AG10803 (cell line): ENCODE measurements around the gene SLC4A8.

ENCODE experiments used
- DNase-seq: peaks from one replicate; pipeline ENCODE4 v3.0.0; 2010; ENCODE audit warnings: low read depth
- H3K4me3 ChIP-seq: 2 replicates; pipeline ENCODE4 v1.5.1; 2011; ENCODE audit warnings: mild to moderate bottlenecking, low read length, control low read depth
- TF ChIP-seq, protein P1 (sequence below): conservative IDR thresholded peaks from 2 replicates; pipeline ENCODE4 v1.5.1; 2011; ENCODE audit warnings: mild to moderate bottlenecking, low read length, control low read depth, inconsistent platforms

SLC4A8 gene

DNA sequence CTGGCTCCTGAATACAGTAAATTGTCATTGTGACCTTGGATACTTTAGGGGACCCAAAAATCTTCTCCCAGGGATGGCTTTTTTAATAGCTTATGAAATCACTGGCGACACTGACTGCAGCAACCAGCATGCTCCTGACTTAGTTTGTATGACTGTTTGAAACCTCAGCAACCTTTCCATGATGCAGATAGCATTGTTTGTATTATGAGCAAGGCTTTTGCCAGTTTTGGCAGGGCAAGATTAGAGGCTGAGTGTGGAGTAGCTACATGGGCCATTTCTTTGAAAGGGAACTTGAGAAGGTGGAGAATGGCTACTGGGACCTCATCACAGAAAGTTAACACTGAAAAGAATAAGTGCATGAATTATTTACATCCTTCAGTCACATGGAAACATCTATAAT is 50.9 kb downstream of the SLC4A8 start:
- TF ChIP-seq, protein P1, sequence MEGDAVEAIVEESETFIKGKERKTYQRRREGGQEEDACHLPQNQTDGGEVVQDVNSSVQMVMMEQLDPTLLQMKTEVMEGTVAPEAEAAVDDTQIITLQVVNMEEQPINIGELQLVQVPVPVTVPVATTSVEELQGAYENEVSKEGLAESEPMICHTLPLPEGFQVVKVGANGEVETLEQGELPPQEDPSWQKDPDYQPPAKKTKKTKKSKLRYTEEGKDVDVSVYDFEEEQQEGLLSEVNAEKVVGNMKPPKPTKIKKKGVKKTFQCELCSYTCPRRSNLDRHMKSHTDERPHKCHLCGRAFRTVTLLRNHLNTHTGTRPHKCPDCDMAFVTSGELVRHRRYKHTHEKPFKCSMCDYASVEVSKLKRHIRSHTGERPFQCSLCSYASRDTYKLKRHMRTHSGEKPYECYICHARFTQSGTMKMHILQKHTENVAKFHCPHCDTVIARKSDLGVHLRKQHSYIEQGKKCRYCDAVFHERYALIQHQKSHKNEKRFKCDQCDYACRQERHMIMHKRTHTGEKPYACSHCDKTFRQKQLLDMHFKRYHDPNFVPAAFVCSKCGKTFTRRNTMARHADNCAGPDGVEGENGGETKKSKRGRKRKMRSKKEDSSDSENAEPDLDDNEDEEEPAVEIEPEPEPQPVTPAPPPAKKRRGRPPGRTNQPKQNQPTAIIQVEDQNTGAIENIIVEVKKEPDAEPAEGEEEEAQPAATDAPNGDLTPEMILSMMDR: no peak
- H3K4me3 ChIP-seq: no peak overlapping the region
- no peak for DNase-seq

DNA sequence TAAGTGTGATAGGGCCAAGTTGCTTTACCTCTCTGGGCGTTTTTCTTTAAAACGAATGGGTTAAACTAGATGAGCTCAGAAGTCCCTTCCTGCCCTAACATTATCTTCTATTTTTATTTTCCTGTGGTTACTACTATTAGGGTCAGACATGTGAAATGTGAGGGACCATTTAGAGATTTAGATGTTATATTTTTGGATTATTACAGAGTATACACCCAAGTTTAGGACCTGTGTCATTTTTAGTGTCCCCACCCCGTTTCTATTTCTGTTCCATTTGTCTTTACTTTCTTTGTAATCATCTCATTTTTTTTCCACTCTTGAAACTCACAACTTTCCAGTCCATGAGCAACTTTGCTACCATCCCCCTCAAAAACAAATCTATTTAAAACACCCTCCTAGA is 56.3 kb downstream of the SLC4A8 start:
- TF ChIP-seq, protein P1: no peak
- no peak overlapping the region for H3K4me3 ChIP-seq
- no peak for DNase-seq

DNA sequence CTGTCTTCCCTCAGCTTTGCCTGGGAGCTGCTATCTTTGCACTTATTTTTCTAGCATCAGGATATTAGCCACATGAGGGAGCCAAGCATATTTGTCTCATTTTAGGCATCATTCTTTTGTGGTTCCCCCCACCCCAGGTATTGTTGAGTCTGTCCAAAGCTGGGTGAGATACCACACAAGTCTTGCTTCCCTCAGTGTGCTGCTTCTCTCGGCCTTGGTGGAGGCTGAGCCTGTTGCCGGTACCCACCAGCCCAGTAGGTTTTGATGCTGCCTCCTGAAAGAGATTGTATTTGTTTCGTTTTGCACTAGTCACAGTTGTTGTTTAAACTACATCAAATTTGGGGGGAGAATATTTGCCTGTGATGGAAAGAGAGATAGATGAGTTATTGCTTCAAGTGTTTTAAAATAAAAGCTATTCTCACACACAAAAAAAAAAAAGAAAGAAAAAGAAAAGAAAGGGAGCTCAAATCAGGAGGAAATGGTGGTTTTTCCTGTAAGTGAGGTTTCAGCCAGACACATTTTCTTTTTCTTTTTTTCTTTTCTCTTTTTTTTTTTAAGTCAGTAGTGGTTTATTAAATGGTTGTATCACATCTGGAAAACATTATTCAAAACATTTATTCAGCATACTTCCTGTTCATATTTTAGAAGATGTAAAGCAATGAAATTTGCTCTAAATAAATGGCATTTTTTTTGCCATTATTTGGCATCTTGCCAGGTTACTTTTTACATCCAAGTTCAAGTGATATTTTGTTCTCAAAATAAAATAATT is 58.5 kb downstream of the SLC4A8 start:
- no peak overlapping the region for H3K4me3 ChIP-seq
- TF ChIP-seq, protein P1: peak; percentile 21; the same call in 1 of the 2 replicates
- DNase-seq: peak; percentile 36

DNA sequence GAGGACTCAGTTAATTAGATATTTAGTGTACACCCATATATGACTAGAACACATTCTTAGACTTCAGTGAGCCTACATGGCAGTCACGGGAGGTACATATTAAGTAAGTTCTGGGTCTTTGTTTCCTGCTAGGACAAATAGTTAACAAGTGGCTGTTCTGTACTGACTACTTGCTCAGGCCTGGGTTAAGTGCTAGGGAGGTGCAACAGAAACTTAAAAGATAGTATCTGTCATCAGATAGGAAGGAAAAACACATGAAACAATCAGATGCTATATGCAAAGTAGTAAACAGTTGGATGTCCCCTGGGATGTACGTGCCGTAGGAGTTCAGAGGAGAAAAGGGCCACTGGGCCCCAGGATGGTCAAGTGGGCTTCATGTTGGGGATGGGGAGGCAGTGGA is 59.5 kb downstream of the SLC4A8 start:
- TF ChIP-seq, protein P1: no peak
- DNase-seq: no peak
- H3K4me3 ChIP-seq: no peak overlapping the region

DNA sequence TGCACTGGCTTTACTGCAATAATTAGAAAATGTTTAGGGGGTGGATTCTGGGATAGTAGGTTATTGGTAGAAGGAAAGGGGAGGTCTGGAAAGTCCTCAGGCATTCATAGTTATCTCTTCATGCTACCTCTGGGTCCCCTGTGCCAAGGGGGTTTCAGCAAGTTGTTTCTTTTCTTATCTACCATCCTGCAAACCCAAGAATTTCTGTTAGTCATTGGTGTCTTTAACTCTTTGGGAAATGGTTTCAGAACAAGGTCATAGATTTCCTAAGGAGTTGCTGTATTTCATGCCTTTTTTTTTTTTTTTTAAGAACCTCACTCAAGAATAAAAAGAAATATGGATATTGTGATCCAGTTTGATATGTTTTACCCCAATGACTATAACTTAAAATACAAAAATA is 63.6 kb downstream of the SLC4A8 start:
- H3K4me3 ChIP-seq: no peak overlapping the region
- TF ChIP-seq, protein P1: no peak
- DNase-seq: no peak

DNA sequence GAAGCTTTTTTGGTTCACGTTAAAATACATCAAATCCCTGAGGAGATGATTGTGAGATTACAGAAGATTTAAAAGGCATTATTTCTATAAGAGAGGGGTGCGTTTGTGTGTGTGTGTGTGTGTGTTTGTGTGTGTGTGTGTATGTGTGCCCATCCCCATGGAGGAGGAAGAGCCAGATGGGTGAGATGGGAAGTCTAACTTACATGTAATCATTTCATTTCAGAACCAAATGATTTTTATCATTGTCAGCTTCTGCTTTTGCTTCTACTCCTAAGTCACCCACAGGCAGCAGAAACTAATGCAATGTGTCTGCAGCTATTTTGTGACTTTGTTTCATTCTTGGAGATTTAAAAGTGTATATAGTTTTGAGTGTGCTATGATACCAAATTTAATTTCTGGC is 68.7 kb downstream of the SLC4A8 start:
- H3K4me3 ChIP-seq: no peak overlapping the region
- DNase-seq: no peak
- TF ChIP-seq, protein P1: no peak

DNA sequence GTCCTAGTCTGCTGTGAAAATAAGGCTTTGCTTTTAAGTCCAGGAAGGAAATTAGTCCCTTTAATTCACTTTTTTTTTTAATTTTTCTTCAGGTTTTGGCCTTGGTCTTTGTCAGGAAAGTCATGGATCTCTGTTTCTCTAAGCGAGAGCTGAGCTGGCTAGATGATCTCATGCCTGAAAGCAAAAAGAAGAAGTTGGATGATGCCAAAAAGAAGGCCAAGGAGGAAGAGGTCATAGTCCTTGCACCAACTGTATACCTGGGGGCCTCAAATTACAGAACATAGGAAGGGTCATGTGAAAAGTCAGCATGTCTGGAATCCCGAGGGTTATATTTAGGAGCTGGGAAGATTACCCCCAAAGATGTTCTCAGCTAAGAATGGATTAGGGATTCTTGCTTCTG is 72.3 kb downstream of the SLC4A8 start:
- no peak for DNase-seq
- no peak overlapping the region for H3K4me3 ChIP-seq

More for the DNA sequence above, 72.3 kb downstream of the SLC4A8 start:
- TF ChIP-seq, protein P1: no peak
